Right atrium auricular region (tissue), 2 donors: ENCODE data around the gene LDB2. TPM values are rescaled to one million over a fixed set of nuclear protein-coding genes. Genes with fewer than 3 reads are reported as not detected.

Experiments
- DNase-seq: peaks from one replicate; pipeline ENCODE4 v3.0.0-alpha.2; 2019; ENCODE audit warnings: low spot score
- H3K27ac ChIP-seq, 2 donors: fragments of 200-600 bp; sonication (generic); 1 replicate in 1 of 2; 2 replicates in 1 of 2; pipeline ENCODE4 v1.5.1; 2016 to 2019
- H3K27me3 ChIP-seq, 2 donors: fragments of 200-600 bp; sonication (generic); one replicate each; pipeline versions ENCODE4 v1.5.1 to v1.6.0; 2017 to 2019
- H3K36me3 ChIP-seq: fragments of 200-600 bp; sonication (generic); one replicate; pipeline ENCODE4 v1.5.1; 2016
- H3K4me1 ChIP-seq, 2 donors: fragments of 200-600 bp; sonication (generic); one replicate each; pipeline versions ENCODE4 v1.5.1 to v1.6.0; 2017 to 2019
- H3K4me3 ChIP-seq, 2 donors: fragments of 200-600 bp; sonication (generic); 1 replicate in 1 of 2; 2 replicates in 1 of 2; pipeline ENCODE4 v1.5.1; 2017 to 2019; ENCODE audit warnings: mild to moderate bottlenecking in 1 of 2, moderate library complexity in 1 of 2
- H3K9me3 ChIP-seq, 2 donors: fragments of 200-600 bp; sonication (generic); one replicate each; pipeline ENCODE4 v1.5.1; 2019
- total RNA-seq, 2 donors: library from RNA; depleted of rRNA; stranded (reverse); fragments of >200 nt; gene quantifications; one replicate each; pipeline ENCODE4 v1.1.0, GENCODE V29; 2016
- TF ChIP-seq, protein P1 (sequence below), 2 donors: fragments of 200-600 bp; sonication (generic); IDR thresholded peaks; one replicate each; pipeline ENCODE4 v1.5.1; 2019; ENCODE audit warnings: antibody characterized with exemption in 2 of 2

LDB2 gene
- total RNA-seq, 2 donors from 2014 or later, result 35.2 to 64.4 TPM

- H3K4me1 ChIP-seq, result peaks cover 0 to 9% of the 10 kb centered on the region in 2 donors
- peak overlapping the region; percentile 28 to 33 for H3K27ac ChIP-seq
- no peak overlapping the region for H3K4me3 ChIP-seq
- TF ChIP-seq, protein P1, sequence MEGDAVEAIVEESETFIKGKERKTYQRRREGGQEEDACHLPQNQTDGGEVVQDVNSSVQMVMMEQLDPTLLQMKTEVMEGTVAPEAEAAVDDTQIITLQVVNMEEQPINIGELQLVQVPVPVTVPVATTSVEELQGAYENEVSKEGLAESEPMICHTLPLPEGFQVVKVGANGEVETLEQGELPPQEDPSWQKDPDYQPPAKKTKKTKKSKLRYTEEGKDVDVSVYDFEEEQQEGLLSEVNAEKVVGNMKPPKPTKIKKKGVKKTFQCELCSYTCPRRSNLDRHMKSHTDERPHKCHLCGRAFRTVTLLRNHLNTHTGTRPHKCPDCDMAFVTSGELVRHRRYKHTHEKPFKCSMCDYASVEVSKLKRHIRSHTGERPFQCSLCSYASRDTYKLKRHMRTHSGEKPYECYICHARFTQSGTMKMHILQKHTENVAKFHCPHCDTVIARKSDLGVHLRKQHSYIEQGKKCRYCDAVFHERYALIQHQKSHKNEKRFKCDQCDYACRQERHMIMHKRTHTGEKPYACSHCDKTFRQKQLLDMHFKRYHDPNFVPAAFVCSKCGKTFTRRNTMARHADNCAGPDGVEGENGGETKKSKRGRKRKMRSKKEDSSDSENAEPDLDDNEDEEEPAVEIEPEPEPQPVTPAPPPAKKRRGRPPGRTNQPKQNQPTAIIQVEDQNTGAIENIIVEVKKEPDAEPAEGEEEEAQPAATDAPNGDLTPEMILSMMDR (IDR thresholded peaks at IDR 0.05), result no peak
- no peaks in the 10 kb centered on the region for H3K36me3 ChIP-seq
- H3K9me3 ChIP-seq, result no peaks in the 10 kb centered on the region
- no peak for DNase-seq
- H3K27me3 ChIP-seq, result no peaks in the 10 kb centered on the region
Measured at GRCh38 chr4:16597845-16598596, 300.4 kb downstream of the LDB2 start.

DNA sequence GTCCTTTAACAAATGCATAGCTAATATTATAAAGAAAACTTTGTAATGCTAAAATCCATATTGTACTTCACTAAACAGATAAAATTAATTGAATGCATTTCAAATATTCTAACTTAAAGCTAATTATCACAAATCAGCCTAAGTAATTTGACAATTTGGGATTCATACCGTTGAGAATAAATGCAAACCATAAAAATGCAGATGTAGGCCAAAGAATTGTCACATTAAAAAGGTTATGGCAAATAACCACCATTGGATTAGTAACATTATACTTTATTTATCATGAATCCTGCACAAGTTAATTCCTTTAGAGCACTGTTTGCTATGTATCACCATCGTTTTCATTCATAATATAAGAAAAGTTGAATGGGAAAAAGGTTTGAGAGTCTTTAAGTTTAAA lies 301.0 kb downstream of the LDB2 start:
- no peak for DNase-seq
- TF ChIP-seq, protein P1 (IDR thresholded peaks at IDR 0.05), result no peak
- Histone ChIP-seq H3K36me3 (no peaks in the 10 kb centered on the region), H3K9me3 (no peaks in the 10 kb centered on the region), H3K4me3 (no peak overlapping the region), H3K27ac (no peak overlapping the region), H3K27me3 (no peaks in the 10 kb centered on the region), H3K4me1 (peaks cover 0 to 9% of the 10 kb centered on the region in 2 donors)

DNA sequence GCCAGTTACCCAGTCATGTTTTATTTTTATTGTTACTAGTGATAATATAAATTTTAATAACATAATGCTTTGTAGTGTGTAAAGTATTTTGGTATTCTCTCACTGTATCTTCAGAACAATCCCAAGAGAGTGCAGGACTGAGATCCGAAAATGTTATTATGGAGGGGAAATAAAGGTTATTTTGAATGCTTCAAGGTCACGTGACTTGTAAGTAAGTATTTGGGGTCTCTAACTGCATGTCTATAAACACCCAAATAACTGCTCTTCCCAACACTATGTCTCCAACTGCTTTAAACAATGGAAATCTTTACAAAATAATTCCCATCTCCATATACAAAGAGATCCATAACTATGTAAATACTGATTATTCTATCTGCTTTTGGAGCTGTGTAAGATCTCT lies 302.2 kb downstream of the LDB2 start:
- TF ChIP-seq, protein P1 (IDR thresholded peaks at IDR 0.05), result no peak
- no peak for DNase-seq
- Histone ChIP-seq H3K4me1 (peaks cover 0 to 18% of the 10 kb centered on the region in 2 donors), H3K36me3 (no peaks in the 10 kb centered on the region), H3K27me3 (no peaks in the 10 kb centered on the region), H3K4me3 (no peak overlapping the region), H3K27ac (no peak overlapping the region), H3K9me3 (no peaks in the 10 kb centered on the region)

DNA sequence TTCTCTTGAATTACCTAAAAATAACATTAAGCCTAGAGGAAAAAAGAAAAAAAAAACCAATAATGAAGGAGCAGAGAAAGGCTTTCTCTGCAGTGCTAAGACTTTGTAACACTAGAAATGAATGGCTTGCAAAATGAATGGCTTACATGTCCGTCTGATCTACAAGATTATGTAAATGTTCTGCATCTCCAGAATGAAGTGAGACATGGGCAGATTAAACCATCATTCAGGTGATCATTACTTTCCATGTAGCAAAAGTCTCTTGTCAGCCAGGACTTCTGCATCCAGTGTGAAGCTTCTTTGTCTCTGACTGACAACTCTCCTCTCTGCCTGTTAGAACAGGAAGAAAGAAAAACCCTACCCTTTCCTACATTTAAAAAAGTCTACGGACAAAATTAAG lies 304.3 kb downstream of the LDB2 start:
- DNase-seq, result no peak
- TF ChIP-seq, protein P1 (IDR thresholded peaks at IDR 0.05), result no peak
- Histone ChIP-seq H3K27me3 (no peaks in the 10 kb centered on the region), H3K36me3 (no peaks in the 10 kb centered on the region), H3K4me3 (no peak overlapping the region), H3K27ac (no peak overlapping the region), H3K9me3 (no peaks in the 10 kb centered on the region), H3K4me1 (peaks cover 0 to 17% of the 10 kb centered on the region in 2 donors)

DNA sequence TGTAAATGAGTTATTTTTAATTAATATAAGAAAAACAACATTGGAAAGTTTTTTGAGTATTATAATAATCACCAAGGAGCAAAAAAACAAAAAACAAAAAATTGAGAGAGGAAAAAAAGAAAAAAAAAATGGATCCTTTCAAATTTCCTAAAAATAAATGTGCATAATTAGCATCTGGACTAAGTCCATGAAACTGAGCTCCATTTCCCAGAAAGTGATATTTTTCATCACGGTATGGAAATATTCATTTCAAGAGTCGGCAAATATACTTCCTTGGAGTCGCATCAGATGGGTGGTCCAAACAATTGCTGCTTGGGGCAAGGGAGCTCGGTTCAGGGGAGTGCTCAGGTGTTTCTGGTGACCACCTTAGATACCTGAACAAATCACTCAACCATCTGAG lies 305.1 kb downstream of the LDB2 start:
- TF ChIP-seq, protein P1 (IDR thresholded peaks at IDR 0.05), result no peak
- Histone ChIP-seq H3K27ac (no peak overlapping the region), H3K9me3 (no peaks in the 10 kb centered on the region), H3K36me3 (no peaks in the 10 kb centered on the region), H3K27me3 (no peaks in the 10 kb centered on the region), H3K4me1 (peaks cover 0 to 9% of the 10 kb centered on the region in 2 donors), H3K4me3 (no peak overlapping the region)
- DNase-seq, result no peak
